PC-3 (cell line): Measurements from ENCODE around the gene AUTS2. TPM values are rescaled to one million over a fixed set of nuclear protein-coding genes. Genes with fewer than 3 reads are reported as not detected.

Source experiments
- ATAC-seq: fragments of 200-7000 bp; cut with Tn5 transposase; 2 replicates; pipeline ENCODE4 v1.9.1; 2020; ENCODE audit warnings: mild to moderate bottlenecking, moderate library complexity
- BruUV-seq: library from RNA; stranded (reverse); fragments of 400-500 nt; replicated peaks from 2 replicates; lab custom pipeline; 2021; lab: Mats Ljungman, UMichigan
- CTCF ChIA-PET: fragments of 300-600 bp; sonication (Branson Sonifier 250); formaldehyde crosslinking; loops from one replicate; lab custom pipeline; 2022; ENCODE audit warnings: antibody characterized with exemption; lab: Charles Lee
- POLR2A ChIA-PET: fragments of 300-600 bp; sonication (Branson Sonifier 250); formaldehyde crosslinking; loops from one replicate; lab custom pipeline; 2022; ENCODE audit warnings: antibody characterized with exemption; ENCODE audit not compliant: unreplicated experiment; lab: Charles Lee
- DNase-seq: peaks from one replicate; pipeline ENCODE4 v3.0.0-alpha.2; 2015
- H2AFZ ChIP-seq: fragments of 300-600 bp; sonication (generic); 2 replicates; pipeline ENCODE4 v1.6.0; 2016; ENCODE audit warnings: antibody characterized with exemption, low read length
- H3F3A ChIP-seq: fragments of 300-600 bp; sonication (generic); one replicate; pipeline ENCODE4 v1.6.0; 2017; ENCODE audit warnings: antibody characterized with exemption, low read length, control low read depth, mild to moderate bottlenecking; ENCODE audit not compliant: unreplicated experiment
- H3K27ac ChIP-seq: fragments of 300-600 bp; sonication (generic); 2 replicates; pipeline ENCODE4 v1.5.1; 2016; ENCODE audit warnings: mild to moderate bottlenecking, low read length
- H3K27me3 ChIP-seq: fragments of 300-600 bp; sonication (generic); 2 replicates; pipeline ENCODE4 v1.6.1; 2016; ENCODE audit warnings: low read length, mixed read lengths
- H3K36me3 ChIP-seq: fragments of 300-600 bp; sonication (generic); 2 replicates; pipeline ENCODE4 v1.6.1; 2016; ENCODE audit warnings: low read depth, mixed run types, low read length, mixed read lengths
- H3K4me1 ChIP-seq: fragments of 300-600 bp; sonication (generic); 2 replicates; pipeline ENCODE4 v1.5.1; 2016; ENCODE audit warnings: low read length; ENCODE audit not compliant: insufficient read depth
- H3K4me2 ChIP-seq: fragments of 300-600 bp; sonication (generic); 2 replicates; pipeline ENCODE4 v1.6.0; 2016; ENCODE audit warnings: low read length
- H3K4me3 ChIP-seq: fragments of 300-600 bp; sonication (generic); 2 replicates; pipeline ENCODE4 v1.5.1; 2016; ENCODE audit warnings: mild to moderate bottlenecking, low read length, mixed read lengths
- H3K79me2 ChIP-seq: fragments of 300-600 bp; sonication (generic); 2 replicates; pipeline ENCODE4 v1.6.1; 2017; ENCODE audit warnings: low read length, mixed read lengths
- H3K9ac ChIP-seq: fragments of 300-600 bp; sonication (generic); 2 replicates; pipeline ENCODE4 v1.6.0; 2016; ENCODE audit warnings: mild to moderate bottlenecking, low read length
- H3K9me2 ChIP-seq: fragments of 300-600 bp; sonication (generic); replicated peaks from 2 replicates; pipeline ENCODE4 v1.6.1; 2016; ENCODE audit warnings: mixed run types, low read length, mixed read lengths
- H3K9me3 ChIP-seq: fragments of 300-600 bp; sonication (generic); 2 replicates; pipeline ENCODE4 v1.6.1; 2016; ENCODE audit warnings: low read length, mixed read lengths
- H4K20me1 ChIP-seq: fragments of 300-600 bp; sonication (generic); 2 replicates; pipeline ENCODE4 v1.6.1; 2016; ENCODE audit warnings: low read length, mixed read lengths
- CTCF ChIP-seq: fragments of 300-600 bp; sonication (generic); conservative IDR thresholded peaks from 2 replicates; pipeline ENCODE4 v1.5.1; 2017; ENCODE audit warnings: antibody characterized with exemption, low read depth, mild to moderate bottlenecking, low read length
- EZH2 ChIP-seq: fragments of 300-600 bp; sonication (generic); IDR thresholded peaks from one replicate; pipeline ENCODE4 v1.6.1; 2017; ENCODE audit warnings: antibody characterized with exemption, mild to moderate bottlenecking, low read length; ENCODE audit not compliant: unreplicated experiment
- EZH2phosphoT487 ChIP-seq: fragments of 300-600 bp; sonication (generic); IDR thresholded peaks from 2 replicates; pipeline ENCODE4 v1.6.1; 2018; ENCODE audit warnings: mild to moderate bottlenecking, antibody characterized with exemption, low read length, borderline replicate concordance
- intact Hi-C: fragments of 100-400 bp; cut with micrococcal nuclease; formaldehyde crosslinking; loops from 2 replicates; pipeline ENCODE4 v1.9.0; 2023
- total RNA-seq: library from RNA; depleted of rRNA; stranded (reverse); fragments of >200 nt; gene quantifications from 2 replicates; pipeline ENCODE4 v1.2.3, GENCODE V29; 2014

AUTS2 gene
- total RNA-seq, 1 experiment from 2014 or later, result not detected

- Histone ChIP-seq H3F3A (no peaks in the 10 kb centered on the region), H3K9me2 (no peaks in the 10 kb centered on the region), H2AFZ (no peak overlapping the region), H3K36me3 (no peaks in the 10 kb centered on the region), H4K20me1 (no peaks in the 10 kb centered on the region), H3K27me3 (no peaks in the 10 kb centered on the region), H3K79me2 (no peaks in the 10 kb centered on the region), H3K4me2 (no peak overlapping the region), H3K27ac (no peak overlapping the region), H3K4me3 (no peak overlapping the region), H3K9ac (no peak overlapping the region), H3K9me3 (no peaks in the 10 kb centered on the region), H3K4me1 (no peaks in the 10 kb centered on the region)
- CTCF ChIA-PET, result no interaction called here
- no peak for DNase-seq
- intact Hi-C loops, result no loop called here
- no peak for ATAC-seq
- TF ChIP-seq EZH2phosphoT487, result no peak
- TF ChIP-seq CTCF, result no peak
- TF ChIP-seq EZH2, result no peak
- BruUV-seq, result no TSS peak
- POLR2A ChIA-PET, result no interaction called here
These were observed 1146.2 kb downstream of the AUTS2 start for GRCh38 chr7:70744492-70744891.

GRCh38 chr7:70749831-70750230 is 1151.6 kb downstream of the AUTS2 start:
- 0 out of 2 replicates have a peak, but pooled peaks cover 6% of the 10 kb centered on the region for H3K9me3 ChIP-seq
- H3K4me2 ChIP-seq, result no peak overlapping the region
- intact Hi-C loops, result no loop called here
- no peak overlapping the region for H3K27ac ChIP-seq
- ChIA-PET CTCF (no interaction called here), POLR2A (no interaction called here)
- H3K36me3 ChIP-seq, result no peaks in the 10 kb centered on the region
- H3K27me3 ChIP-seq, result no peaks in the 10 kb centered on the region
- no peaks in the 10 kb centered on the region for H3K4me1 ChIP-seq
- H4K20me1 ChIP-seq, result no peaks in the 10 kb centered on the region
- TF ChIP-seq CTCF, result no peak
- no peak for TF ChIP-seq EZH2
- TF ChIP-seq EZH2phosphoT487, result no peak
- no peak overlapping the region for H2AFZ ChIP-seq
- BruUV-seq, result no TSS peak
- no peaks in the 10 kb centered on the region for H3K79me2 ChIP-seq
- H3K9ac ChIP-seq, result no peak overlapping the region
- ATAC-seq, result no peak
- no peaks in the 10 kb centered on the region for H3F3A ChIP-seq
- DNase-seq, result no peak
- no peak overlapping the region for H3K4me3 ChIP-seq
- H3K9me2 ChIP-seq, result no peaks in the 10 kb centered on the region

- CTCF ChIA-PET, result no interaction called here
- ATAC-seq, result no peak
- H3K79me2 ChIP-seq, result no peaks in the 10 kb centered on the region
- no peaks in the 10 kb centered on the region for H3K36me3 ChIP-seq
- H3K9me3 ChIP-seq, result 0 out of 2 replicates have a peak, but pooled peaks cover 6% of the 10 kb centered on the region
- no peak for DNase-seq
- no peaks in the 10 kb centered on the region for H3K4me1 ChIP-seq
- TF ChIP-seq EZH2, result no peak
- no peak for TF ChIP-seq CTCF
- no peak for TF ChIP-seq EZH2phosphoT487
- BruUV-seq, result no TSS peak
- intact Hi-C loops, result no loop called here
- H3K27me3 ChIP-seq, result no peaks in the 10 kb centered on the region
- H3F3A ChIP-seq, result no peaks in the 10 kb centered on the region
- H4K20me1 ChIP-seq, result no peaks in the 10 kb centered on the region
- no peak overlapping the region for H3K9ac ChIP-seq
- no peak overlapping the region for H3K4me2 ChIP-seq
- H3K4me3 ChIP-seq, result no peak overlapping the region
- H3K27ac ChIP-seq, result no peak overlapping the region
- POLR2A ChIA-PET, result no interaction called here
- H2AFZ ChIP-seq, result no peak overlapping the region
- H3K9me2 ChIP-seq, result no peaks in the 10 kb centered on the region
These were observed 1153.6 kb downstream of the AUTS2 start for GRCh38 chr7:70751895-70752294.
